HUDEP-2 (cell line): ENCODE results near the gene SGMS1.
"Not testable (repeated sequence)": the region's sequence is repeated elsewhere in the genome, so short reads cannot be mapped to it uniquely, and the experiment has no call there.

Experiments
- DNase-seq, 76 experiments: peaks; one replicate each; lab custom pipeline; 2025; ENCODE audit not compliant: unreplicated experiment in 76 of 76; lab: John Stamatoyannopoulos, UW

Gene SGMS1

DNA sequence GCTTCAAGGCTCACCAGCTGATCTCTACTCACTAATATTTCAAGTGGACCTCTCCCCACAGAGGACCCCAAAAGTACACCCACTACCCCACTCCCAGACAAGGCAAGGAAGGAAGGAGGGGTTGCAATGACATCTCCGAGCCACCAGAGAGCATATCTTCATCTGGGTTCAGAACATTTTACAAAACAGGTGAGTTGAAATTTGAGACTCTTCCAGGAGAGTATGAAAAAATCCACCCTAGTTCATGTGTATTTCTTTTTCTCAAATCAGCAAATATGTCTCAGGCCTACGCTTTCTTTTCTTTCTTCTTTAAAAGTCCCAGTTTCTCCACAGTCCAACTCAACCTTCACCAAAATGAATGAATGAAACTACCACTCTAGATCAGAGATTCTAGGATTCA lies 61.9 kb downstream of the SGMS1 start:
- peak in 1 of 76 experiments; percentile 10 for DNase-seq

DNA sequence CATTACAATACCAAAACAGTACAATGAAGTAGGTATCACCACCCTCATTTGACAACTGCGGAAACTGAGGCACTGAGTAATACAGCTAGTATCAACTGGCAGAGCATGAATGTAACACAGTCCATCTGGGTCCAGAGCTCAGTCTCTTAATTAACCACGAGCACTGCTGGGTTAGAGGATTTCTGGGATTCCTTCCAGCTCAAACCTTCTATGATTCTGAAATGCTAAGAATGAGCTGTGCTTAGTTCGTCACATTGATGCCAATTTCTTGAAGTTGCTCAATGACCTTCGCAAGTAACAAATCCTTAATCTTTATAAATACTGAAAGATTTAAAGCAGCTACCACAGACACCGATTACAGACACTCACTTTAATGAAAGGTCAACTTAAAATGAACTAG lies 62.5 kb downstream of the SGMS1 start:
- no peak for DNase-seq

DNA sequence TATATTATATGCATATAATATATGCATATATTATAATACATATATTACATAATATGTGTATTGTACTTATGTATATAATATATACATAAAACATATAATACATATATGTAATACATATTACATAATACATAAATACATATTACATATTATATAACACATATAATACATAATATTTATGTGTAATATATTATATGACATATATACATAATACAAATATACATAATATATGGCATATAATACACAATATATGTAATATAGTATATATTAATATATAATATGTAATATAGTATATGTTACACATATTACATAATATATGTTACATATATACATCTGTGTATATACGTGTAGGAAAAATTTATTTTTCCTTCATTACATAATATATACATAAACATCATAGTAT lies 63.4 kb downstream of the SGMS1 start:
- no peak for DNase-seq

DNA sequence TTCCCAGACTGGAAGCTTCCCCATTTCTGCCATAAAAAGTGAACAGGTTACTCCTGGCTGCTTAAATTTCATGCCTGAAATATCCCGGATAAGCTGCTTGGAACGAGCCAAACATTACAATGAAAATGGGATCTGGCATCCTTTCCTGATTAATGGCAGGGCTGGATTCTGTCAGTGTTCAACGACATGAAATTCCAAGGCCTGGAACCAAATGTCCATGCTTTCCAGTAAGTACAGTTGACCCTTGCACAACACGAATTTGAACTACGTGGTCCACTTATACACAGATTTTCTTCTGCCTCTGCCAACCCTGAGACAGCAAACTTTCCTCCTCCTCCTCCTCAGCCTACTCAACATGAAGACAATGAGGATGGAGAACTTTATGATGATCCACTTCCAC lies 65.4 kb downstream of the SGMS1 start:
- DNase-seq = no peak

- DNase-seq = no peak
Measured at GRCh38 chr10:50557130-50557682, 66.5 kb downstream of the SGMS1 start.

GRCh38 chr10:50556237-50557120 lies 67.3 kb downstream of the SGMS1 start:
- no peak for DNase-seq

DNA sequence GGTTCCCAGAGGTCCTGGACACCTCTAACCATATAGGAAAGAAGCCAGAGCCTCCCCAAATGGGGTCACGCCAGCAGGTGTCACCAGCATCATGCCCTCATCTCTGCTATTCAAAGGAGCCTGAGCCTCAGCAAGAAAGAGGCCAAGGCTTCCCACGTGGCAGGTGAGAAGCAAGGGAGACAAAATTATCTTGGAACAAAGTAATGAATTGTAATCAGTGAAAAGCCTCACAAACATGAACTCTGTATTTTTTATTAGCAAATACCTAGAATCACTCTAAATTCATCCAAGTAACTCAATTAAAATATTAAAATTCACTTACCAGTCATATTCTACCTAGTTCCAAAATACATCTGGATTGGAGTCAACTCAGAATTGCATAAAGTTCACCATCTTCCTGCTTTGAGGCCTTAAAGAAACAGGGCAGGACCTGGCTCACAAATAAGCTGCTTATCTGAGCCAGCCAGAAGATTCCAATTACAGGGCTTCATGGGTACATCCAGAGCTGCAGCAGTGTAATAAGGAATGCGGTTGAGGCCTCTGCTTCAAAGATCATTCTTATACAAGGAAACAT lies 68.7 kb downstream of the SGMS1 start:
- peak in 67 of 76 experiments; percentile 6 to 79 (median 39) for DNase-seq

DNA sequence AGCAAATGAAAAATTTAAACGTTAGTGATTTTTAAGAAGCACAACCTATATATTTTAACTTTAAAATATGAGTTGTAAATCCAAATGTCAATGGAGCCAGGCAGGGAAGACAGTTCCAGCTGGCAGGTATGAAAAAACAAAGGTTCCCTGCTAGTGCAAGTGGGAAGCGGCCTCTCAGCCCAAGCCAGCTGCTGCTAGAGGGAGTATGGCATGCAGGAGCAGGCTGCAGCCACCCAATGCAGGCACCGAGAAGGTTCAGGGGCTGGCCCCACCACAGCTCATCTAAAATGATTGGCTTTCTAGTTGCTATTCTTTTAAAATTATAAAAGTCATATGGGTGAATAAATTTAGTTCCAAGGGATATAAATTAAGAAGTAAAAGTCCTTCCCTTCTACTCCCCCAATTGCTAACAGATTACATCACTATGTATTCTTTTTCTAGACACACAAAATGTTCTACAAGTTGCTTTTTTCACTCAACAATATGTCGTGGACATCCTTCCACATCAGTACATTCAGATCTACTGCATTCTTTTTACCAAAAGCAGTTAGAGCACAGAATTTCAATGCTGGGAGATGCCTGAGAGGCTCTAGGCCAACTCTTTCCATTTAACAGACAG lies 69.3 kb downstream of the SGMS1 start:
- DNase-seq = peak in 8 of 76 experiments; percentile 9 to 33 (median 19)

DNA sequence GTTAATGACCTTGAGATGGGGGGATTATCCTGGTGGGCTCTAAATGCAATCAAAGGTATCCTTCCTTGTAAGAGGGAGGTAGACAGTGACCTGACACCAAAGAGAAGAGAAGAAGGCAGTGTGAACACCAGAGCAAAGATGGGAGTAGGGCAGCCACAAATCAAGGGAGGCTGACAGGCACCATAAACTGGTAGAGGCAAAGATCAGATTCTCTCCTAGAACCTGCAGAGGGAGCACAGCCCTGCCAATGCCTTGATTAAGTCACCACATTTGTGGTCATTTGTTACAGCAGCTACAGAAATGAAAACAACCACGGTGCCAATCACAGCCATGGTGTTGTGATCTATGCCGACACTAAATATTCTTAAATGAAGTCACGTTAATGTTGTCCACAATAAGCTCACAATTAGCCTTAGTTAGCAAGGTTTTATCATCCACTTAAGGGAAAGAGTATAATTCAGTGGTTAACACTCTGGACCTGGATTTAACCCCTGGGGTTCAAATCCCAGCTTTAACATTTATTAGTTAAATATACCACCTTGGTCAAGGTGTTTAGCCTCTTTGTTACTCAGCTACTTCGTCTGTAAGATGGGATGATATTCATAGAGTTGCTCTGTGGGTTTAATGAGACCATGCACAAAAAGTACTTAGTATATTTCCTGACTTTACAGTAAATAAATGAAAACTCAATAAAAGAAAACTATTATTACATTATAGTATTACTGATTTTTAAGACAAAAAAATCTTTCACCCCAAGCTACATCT lies 70.8 kb downstream of the SGMS1 start:
- DNase-seq = peak in 47 of 76 experiments; percentile 6 to 64 (median 31)

GRCh38 chr10:50552308-50552707 lies 71.4 kb downstream of the SGMS1 start:
- DNase-seq = no peak

GRCh38 chr10:50551894-50552293 lies 71.9 kb downstream of the SGMS1 start:
- no peak for DNase-seq

- DNase-seq = peak in 74 of 76 experiments; percentile 14 to 94 (median 76)
Measured at GRCh38 chr10:50550291-50550839, 73.4 kb downstream of the SGMS1 start.

GRCh38 chr10:50549186-50549585 lies 74.6 kb downstream of the SGMS1 start:
- not testable (repeated sequence) for DNase-seq

DNA sequence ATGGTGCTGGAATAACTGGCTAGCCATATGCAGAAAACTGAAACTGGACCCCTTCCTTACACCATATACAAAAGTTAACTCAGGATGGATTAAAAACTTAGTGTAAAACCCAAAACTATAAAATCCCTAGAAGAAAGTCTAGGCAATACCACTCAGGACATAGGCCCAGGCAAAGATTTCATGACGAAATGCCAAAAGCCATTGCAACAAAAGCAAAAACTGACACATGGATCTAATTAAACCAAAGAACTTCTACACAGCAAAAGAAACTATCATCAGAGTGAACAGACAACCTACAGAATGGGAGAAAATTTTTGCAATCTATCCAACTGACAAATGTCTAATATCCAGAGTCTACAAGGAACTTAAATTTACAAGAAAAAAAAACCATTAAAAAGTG lies 75.3 kb downstream of the SGMS1 start:
- not testable (repeated sequence) for DNase-seq

DNA sequence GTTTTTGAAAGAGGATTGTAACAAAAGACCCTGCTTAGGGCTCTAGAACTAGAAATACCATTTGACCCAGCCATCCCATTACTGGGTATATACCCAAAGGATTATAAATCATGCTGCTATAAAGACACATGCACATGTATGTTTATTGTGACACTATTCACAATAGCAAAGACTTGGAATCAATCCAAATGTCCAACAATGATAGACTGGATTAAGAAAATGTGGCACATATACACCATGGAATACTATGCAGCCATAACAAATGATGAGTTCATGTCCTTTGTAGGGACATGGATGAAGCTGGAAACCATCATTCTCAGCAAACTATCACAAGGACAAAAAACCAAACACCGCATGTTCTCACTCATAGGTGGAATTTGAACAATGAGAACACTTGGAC lies 77.5 kb downstream of the SGMS1 start:
- not testable (repeated sequence) for DNase-seq

DNA sequence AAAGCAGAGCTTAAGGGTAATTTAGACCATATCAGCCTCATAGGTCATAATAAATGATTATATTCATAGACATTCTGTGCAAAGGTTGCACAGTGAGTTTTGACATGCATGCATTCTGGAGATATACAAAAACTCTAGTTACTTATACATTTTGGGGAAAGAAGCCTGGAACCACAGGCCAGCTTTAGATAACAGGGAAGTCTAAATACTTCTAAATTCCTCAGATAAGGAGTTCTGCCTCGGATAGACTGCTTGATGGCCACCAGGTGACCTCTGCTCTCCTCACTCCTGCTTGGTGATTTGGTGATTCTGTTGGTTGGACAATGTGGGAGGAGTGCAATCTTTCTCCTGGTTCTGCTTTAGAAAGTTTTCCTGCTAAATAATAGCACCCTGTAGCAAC lies 77.9 kb downstream of the SGMS1 start:
- DNase-seq = no peak

GRCh38 chr10:50544857-50545429 lies 78.8 kb downstream of the SGMS1 start:
- DNase-seq = no peak

- DNase-seq = no peak
Measured at GRCh38 chr10:50544095-50544856, 79.5 kb downstream of the SGMS1 start.

GRCh38 chr10:50542871-50543270 lies 80.9 kb downstream of the SGMS1 start:
- no peak for DNase-seq
